Measurements from ENCODE around the gene ASB18. TPM values are rescaled to one million over a fixed set of nuclear protein-coding genes. Genes with fewer than 3 reads are reported as not detected.

ASB18 gene
- total RNA-seq, 2 donors from 2014 or later, result not detected

- intact Hi-C loops (cut with DNase I, micrococcal nuclease), result no loop called here
- DNase-seq (no peak), ATAC-seq (no peak)
These were observed 48.4 kb downstream of the ASB18 start for GRCh38 chr2:236215761-236216333.

- no peak for DNase-seq
- intact Hi-C loops (cut with DNase I, micrococcal nuclease), result no loop called here
These were observed 49.0 kb downstream of the ASB18 start for GRCh38 chr2:236215196-236215595.

GRCh38 chr2:236214376-236214995, 49.7 kb downstream of the ASB18 start:
- intact Hi-C loops (cut with DNase I, micrococcal nuclease), result no loop called here
- DNase-seq (no peak), ATAC-seq (no peak)

More at GRCh38 chr2:236215196-236215595, 49.0 kb downstream of the ASB18 start:
- ATAC-seq, result no peak

- DNase-seq (no peak), ATAC-seq (no peak)
- intact Hi-C loops (cut with DNase I, micrococcal nuclease), result no loop called here
These were observed 52.9 kb downstream of the ASB18 start for GRCh38 chr2:236211296-236211695.

GRCh38 chr2:236210536-236210935, 53.7 kb downstream of the ASB18 start:
- intact Hi-C loops (cut with DNase I, micrococcal nuclease), result no loop called here
- ATAC-seq (no peak), DNase-seq (no peak)

GRCh38 chr2:236209996-236210395, 54.2 kb downstream of the ASB18 start:
- no peak for ATAC-seq
- no peak for DNase-seq
- intact Hi-C loops (cut with DNase I, micrococcal nuclease), result no loop called here

- no peak for ATAC-seq
- no peak for DNase-seq
- intact Hi-C loops (cut with DNase I, micrococcal nuclease), result no loop called here
These were observed 54.7 kb downstream of the ASB18 start for GRCh38 chr2:236209535-236209934.

GRCh38 chr2:236208019-236208926, 55.9 kb downstream of the ASB18 start:
- no peak for DNase-seq
- ATAC-seq, result no peak
- intact Hi-C loops (cut with DNase I, micrococcal nuclease), result no loop called here

- no peak for DNase-seq
- intact Hi-C loops (cut with DNase I, micrococcal nuclease), result no loop called here
- ATAC-seq, result no peak
These were observed 56.7 kb downstream of the ASB18 start for GRCh38 chr2:236207472-236207871.

GRCh38 chr2:236205867-236206645, 58.1 kb downstream of the ASB18 start:
- intact Hi-C loops (cut with DNase I, micrococcal nuclease), result no loop called here
- no peak for DNase-seq
- no peak for ATAC-seq

GRCh38 chr2:236204953-236205352, 59.3 kb downstream of the ASB18 start:
- DNase-seq (no peak), ATAC-seq (no peak)
- intact Hi-C loops (cut with DNase I, micrococcal nuclease), result no loop called here

GRCh38 chr2:236200378-236200777, 63.8 kb downstream of the ASB18 start:
- no peak for ATAC-seq
- intact Hi-C loops (cut with DNase I, micrococcal nuclease), result no loop called here
- DNase-seq, result no peak

GRCh38 chr2:236196366-236196765, 67.8 kb downstream of the ASB18 start:
- DNase-seq (no peak), ATAC-seq (no peak)
- intact Hi-C loops (cut with DNase I, micrococcal nuclease), result no loop called here

GRCh38 chr2:236195726-236196125, 68.5 kb downstream of the ASB18 start:
- no peak for DNase-seq
- ATAC-seq, result no peak

GRCh38 chr2:236194786-236195185, 69.4 kb downstream of the ASB18 start:
- DNase-seq (no peak), ATAC-seq (no peak)
- intact Hi-C loops (cut with DNase I, micrococcal nuclease), result no loop called here

More at GRCh38 chr2:236195726-236196125, 68.5 kb downstream of the ASB18 start:
- intact Hi-C loops (cut with DNase I, micrococcal nuclease), result no loop called here

- ATAC-seq, result no peak
- no peak for DNase-seq
- intact Hi-C loops (cut with DNase I, micrococcal nuclease), result no loop called here
These were observed 71.2 kb downstream of the ASB18 start for GRCh38 chr2:236193026-236193425.

GRCh38 chr2:236190674-236191073, 73.5 kb downstream of the ASB18 start:
- intact Hi-C loops (cut with DNase I, micrococcal nuclease), result no loop called here
- DNase-seq, result no peak
- no peak for ATAC-seq

GRCh38 chr2:236184701-236185100, 79.5 kb downstream of the ASB18 start:
- intact Hi-C loops (cut with DNase I, micrococcal nuclease), result loop anchor here in 1 of 2 donors (5.0 kb wide), 2 partner anchors 402 to 417 kb away; no protein-coding TSS in a partner anchor
- ATAC-seq, result no peak
- DNase-seq, result no peak

GRCh38 chr2:236180831-236181453, 83.3 kb downstream of the ASB18 start:
- ATAC-seq (peak; percentile 46), DNase-seq (peak in 1 of 2 donors; percentile 65)
- intact Hi-C loops (cut with DNase I, micrococcal nuclease), result loop anchor here in 1 of 2 donors (5.0 kb wide), 2 partner anchors 399 to 414 kb away; no protein-coding TSS in a partner anchor

Data from left colon (tissue), 2 donors.